Measurements from ENCODE around the gene ITIH2. TPM values are rescaled to one million over a fixed set of nuclear protein-coding genes. Genes with fewer than 3 reads are reported as not detected.

ITIH2 gene
- polyA plus RNA-seq, 2 of the 4 experiments (the other 2 are of a cell fraction), result 0.31 to 0.54 TPM

- FAIRE-seq (no peak), DNase-seq (ENCODE audit: low read depth in 1 of 2, low spot score in 1 of 2) (no peak), ATAC-seq (no peak)
- Histone ChIP-seq H3K4me2 (peak overlapping the region; percentile 49), H3K27ac (peak overlapping the region; percentile 2 to 70; a peak in 5 of 6 replicates), H3K4me3 (no peak overlapping the region), H3K4me1 (peaks cover 14% of the 10 kb centered on the region; the same call in 2 of the 3 replicates), H3K9me3 (no peaks in the 10 kb centered on the region)
- POLR2A ChIA-PET, result no interaction called here
- TF ChIP-seq MAFK (IDR thresholded peaks at IDR 0.05; ENCODE audit: partially characterized antibody) (no peak), RNF2 (IDR thresholded peaks at IDR 0.05; ENCODE audit: borderline replicate concordance, low read depth) (no peak), JUN (IDR thresholded peaks at IDR 0.05) (0 out of 5 replicates have a peak, but pooled peaks of 1 of the 2 experiments have one; percentile 27)
- CTCF ChIA-PET, result interaction anchor here (0.7 to 4.7 kb wide), 2 partner anchors 19 to 181 kb away, joined by 3 to 27 read pairs; no protein-coding TSS in a partner anchor
- WGBS (ENCODE audit: missing lambda C conversion rate), result 20% methylated on average over 4 of the region's 4 CpGs
These were observed 3.5 kb downstream of the ITIH2 start for GRCh38 chr10:7706534-7707073.

GRCh38 chr10:7707102-7707501, 4.0 kb downstream of the ITIH2 start:
- H3K9me3 ChIP-seq, result no peaks in the 10 kb centered on the region
- ChIA-PET POLR2A (no interaction called here), CTCF (interaction anchor here (1.3 to 4.7 kb wide), 2 partner anchors 20 to 31 kb away, joined by 3 to 27 read pairs; no protein-coding TSS in a partner anchor)
- peak in 1 of 2 experiments; percentile 39 for DNase-seq (ENCODE audit: low read depth in 1 of 2, low spot score in 1 of 2)
- 1% methylated on average over 4 of the region's 4 CpGs for WGBS (ENCODE audit: missing lambda C conversion rate)
- no peak overlapping the region for H3K4me3 ChIP-seq
- no peak for ATAC-seq
- TF ChIP-seq RNF2 (IDR thresholded peaks at IDR 0.05; ENCODE audit: borderline replicate concordance, low read depth), result no peak
- no peak for TF ChIP-seq HDAC2 (IDR thresholded peaks at IDR 0.05)
- TF ChIP-seq KDM1A (IDR thresholded peaks at IDR 0.05; ENCODE audit: low read depth), result no peak
- TF ChIP-seq HES2 (IDR thresholded peaks at IDR 0.05), result peak; percentile 57; the same call in 1 of the 2 replicates
- no peak for TF ChIP-seq FOSB (CRISPR knock-in tag; IDR thresholded peaks at IDR 0.05)
- TF ChIP-seq HOXA7 (CRISPR knock-in tag; IDR thresholded peaks at IDR 0.05), result no peak
- TF ChIP-seq RARB (CRISPR knock-in tag; IDR thresholded peaks at IDR 0.05), result no peak
- no peak for TF ChIP-seq RAD21 (conservative IDR thresholded peaks at IDR 0.05 in 1 of 2, IDR thresholded peaks at IDR 0.05 in 1 of 2)
- TF ChIP-seq CHD2 (IDR thresholded peaks at IDR 0.05; ENCODE audit: low read length, partially characterized antibody), result no peak
- TF ChIP-seq FOXS1 (CRISPR knock-in tag; IDR thresholded peaks at IDR 0.05), result no peak
- TF ChIP-seq RCOR1 (IDR thresholded peaks at IDR 0.05; ENCODE audit: low read depth, low read length), result no peak
- no peak for TF ChIP-seq HOXB5 (CRISPR knock-in tag; IDR thresholded peaks at IDR 0.05)
- TF ChIP-seq CEBPB (IDR thresholded peaks at IDR 0.05), result peak; percentile 19 to 84; a peak in 2 of 4 replicates
- TF ChIP-seq MAZ (IDR thresholded peaks at IDR 0.05; ENCODE audit: borderline replicate concordance, low read depth, low read length), result no peak
- TF ChIP-seq NR3C1 (IDR thresholded peaks at IDR 0.05), result no peak
- no peak for TF ChIP-seq CBX8 (IDR thresholded peaks at IDR 0.05)
- peak in 1 of 2 experiments; percentile 56; a peak in 2 of 5 replicates for TF ChIP-seq EP300 (IDR thresholded peaks at IDR 0.05)
- peak overlapping the region; percentile 49 for H3K4me2 ChIP-seq
- no peak for FAIRE-seq
- H3K4me1 ChIP-seq, result peaks cover 14% of the 10 kb centered on the region; the same call in 2 of the 3 replicates
- peak overlapping the region; percentile 61 to 70; a peak in 5 of 6 replicates for H3K27ac ChIP-seq

GRCh38 chr10:7707858-7708622, 4.9 kb downstream of the ITIH2 start:
- H3K27ac ChIP-seq, result peak overlapping the region; percentile 52 to 61
- H3K4me1 ChIP-seq, result peaks cover 14% of the 10 kb centered on the region; the same call in 2 of the 3 replicates
- ATAC-seq, result no peak
- CTCF ChIA-PET, result interaction anchor here (0.6 to 4.7 kb wide), 5 partner anchors 9 to 921 kb away, joined by 3 to 27 read pairs (median 3); no protein-coding TSS in a partner anchor
- no peak for DNase-seq (ENCODE audit: low read depth in 1 of 2, low spot score in 1 of 2)
- no peak overlapping the region for H3K4me2 ChIP-seq
- H3K9me3 ChIP-seq, result no peaks in the 10 kb centered on the region
- WGBS (ENCODE audit: missing lambda C conversion rate), result 54% methylated on average over 5 of the region's 5 CpGs
- FAIRE-seq, result no peak
- TF ChIP-seq MYC (IDR thresholded peaks at IDR 0.05; ENCODE audit: borderline replicate concordance, low read length) (no peak), EP300 (IDR thresholded peaks at IDR 0.05) (no peak), MAFK (IDR thresholded peaks at IDR 0.05; ENCODE audit: partially characterized antibody) (no peak), NPAS2 (CRISPR knock-in tag; IDR thresholded peaks at IDR 0.05; ENCODE audit: borderline replicate concordance) (no peak), MAZ (IDR thresholded peaks at IDR 0.05; ENCODE audit: borderline replicate concordance, low read depth, low read length) (no peak), EHMT2 (IDR thresholded peaks at IDR 0.05; ENCODE audit: low read depth) (no peak), BHLHE40 (IDR thresholded peaks at IDR 0.05; ENCODE audit: low read depth, low read length) (no peak), EHF (CRISPR knock-in tag; IDR thresholded peaks at IDR 0.05) (no peak), HOXA7 (CRISPR knock-in tag; IDR thresholded peaks at IDR 0.05) (no peak), HES2 (IDR thresholded peaks at IDR 0.05) (no peak), RAD21 (conservative IDR thresholded peaks at IDR 0.05 in 1 of 2, IDR thresholded peaks at IDR 0.05 in 1 of 2) (no peak), FOSB (CRISPR knock-in tag; IDR thresholded peaks at IDR 0.05) (no peak), ELK1 (IDR thresholded peaks at IDR 0.05; ENCODE audit: low read depth, low read length) (no peak), MAX (IDR thresholded peaks at IDR 0.05) (no peak), ZSCAN20 (CRISPR knock-in tag; IDR thresholded peaks at IDR 0.05) (no peak), PHF8 (IDR thresholded peaks at IDR 0.05; ENCODE audit: borderline replicate concordance, low read depth) (no peak), RNF2 (IDR thresholded peaks at IDR 0.05; ENCODE audit: borderline replicate concordance, low read depth) (no peak), CBX2 (IDR thresholded peaks at IDR 0.05; ENCODE audit: borderline replicate concordance, low read depth) (no peak)
- POLR2A ChIA-PET, result interaction anchor here (1.2 kb wide), 1 partner anchor 80 kb away, joined by 3 read pairs; the partner anchor contains the start of genes ATP5F1C and KIN
- H3K4me3 ChIP-seq, result no peak overlapping the region

Measured in A549 (cell line).